ENCODE results near the gene SFMBT1. TPM values are rescaled to one million over a fixed set of nuclear protein-coding genes. Genes with fewer than 3 reads are reported as not detected.

SFMBT1 gene, protein sequence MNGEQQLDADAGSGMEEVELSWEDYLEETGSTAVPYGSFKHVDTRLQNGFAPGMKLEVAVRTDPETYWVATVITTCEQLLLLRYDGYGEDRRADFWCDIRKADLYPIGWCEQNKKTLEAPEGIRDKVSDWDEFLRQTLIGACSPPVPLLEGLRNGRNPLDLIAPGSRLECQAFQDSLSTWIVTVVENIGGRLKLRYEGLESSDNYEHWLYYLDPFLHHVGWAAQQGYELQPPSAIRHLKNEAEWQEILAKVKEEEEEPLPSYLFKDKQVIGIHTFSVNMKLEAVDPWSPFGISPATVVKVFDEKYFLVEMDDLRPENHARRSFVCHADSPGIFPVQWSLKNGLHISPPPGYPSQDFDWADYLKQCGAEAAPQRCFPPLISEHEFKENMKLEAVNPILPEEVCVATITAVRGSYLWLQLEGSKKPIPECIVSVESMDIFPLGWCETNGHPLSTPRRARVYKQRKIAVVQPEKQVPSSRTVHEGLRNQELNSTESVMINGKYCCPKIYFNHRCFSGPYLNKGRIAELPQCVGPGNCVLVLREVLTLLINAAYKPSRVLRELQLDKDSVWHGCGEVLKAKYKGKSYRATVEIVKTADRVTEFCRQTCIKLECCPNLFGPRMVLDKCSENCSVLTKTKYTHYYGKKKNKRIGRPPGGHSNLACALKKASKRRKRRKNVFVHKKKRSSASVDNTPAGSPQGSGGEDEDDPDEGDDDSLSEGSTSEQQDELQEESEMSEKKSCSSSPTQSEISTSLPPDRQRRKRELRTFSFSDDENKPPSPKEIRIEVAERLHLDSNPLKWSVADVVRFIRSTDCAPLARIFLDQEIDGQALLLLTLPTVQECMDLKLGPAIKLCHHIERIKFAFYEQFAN
- total RNA-seq (31.4 TPM), polyA plus RNA-seq (10 to 100 TPM; 13.1 to 19.8 (median 15.6) TPM)

DNA sequence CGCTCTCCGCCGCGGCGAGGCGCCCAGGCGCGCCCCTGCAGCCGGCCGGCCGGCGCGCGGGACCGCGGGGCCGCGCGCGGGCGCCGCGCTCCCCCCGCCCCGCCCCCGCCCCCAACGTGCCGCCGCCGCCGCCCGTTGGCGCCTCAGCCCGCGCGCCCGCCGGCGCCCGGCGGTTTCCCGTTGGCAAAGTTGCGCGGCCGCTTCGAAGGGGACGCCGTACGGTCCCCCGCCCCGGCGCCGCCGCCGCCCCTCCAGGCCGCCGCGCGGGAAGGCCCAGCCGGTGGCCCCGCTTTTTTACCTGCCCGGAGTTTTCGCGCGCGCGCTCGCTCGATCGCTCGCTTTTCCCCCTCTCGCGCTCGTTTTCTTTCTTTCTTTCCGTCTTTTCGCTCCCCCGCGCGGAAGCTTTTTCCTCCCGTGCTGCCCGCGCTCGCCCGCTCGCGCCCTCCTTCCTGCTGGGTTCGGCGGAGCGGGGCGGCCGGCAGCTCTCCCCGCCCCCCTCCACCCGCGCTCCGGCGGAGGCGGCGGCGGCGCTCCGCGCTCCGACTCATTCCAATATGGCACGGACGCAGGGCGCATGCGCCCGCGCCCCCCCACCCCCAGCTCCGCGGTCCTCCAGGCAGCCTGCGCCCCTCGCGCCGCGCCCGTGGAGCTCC, at the start of gene SFMBT1:
Gene SFMBT1, minus strand, starts transcription at position 556 of the 653 bp plus-strand sequence. CDS start 76,945 bp downstream, outside the sequence.
- Mint-ChIP-seq H3K27ac (peak within 1 kb of the TSS; percentile 87 to 97 (median 94)), H3K36me3 (no peaks in the 10 kb centered on the region), H3K27me3 (peaks cover 10% of the 10 kb centered on the region), H3K9me3 (peaks cover 0 to 2% (median 0%) of the 10 kb centered on the region in 7 donors), H3K4me3 (peak within 1 kb of the TSS; percentile 95 to 98 (median 96)), H3K4me1 (peaks cover 26 to 43% (median 30%) of the 10 kb centered on the region in 4 donors)
- DNase-seq (peak; percentile 69 to 74 (median 72)), ATAC-seq (ENCODE audit: low read depth in 2 of 2) (peak; percentile 46 to 55)
- Histone ChIP-seq H3K4me1 (ENCODE audit: control insufficient read depth, insufficient read depth, low read length, poor library complexity, severe bottlenecking) (peaks cover 20% of the 10 kb centered on the region), H3K27me3 (ENCODE audit: control insufficient read depth, insufficient read depth, low read length) (no peaks in the 10 kb centered on the region), H3K36me3 (ENCODE audit: control insufficient read depth, insufficient read depth, low read length) (no peaks in the 10 kb centered on the region), H3K27ac (ENCODE audit: insufficient read depth, low read length, poor library complexity, severe bottlenecking) (peak within 1 kb of the TSS; percentile 86), H3K4me3 (ENCODE audit: low read depth, low read length) (peak within 1 kb of the TSS; percentile 93), H3K9me3 (ENCODE audit: control insufficient read depth in 2 of 2, low read length in 2 of 2) (no peaks in the 10 kb centered on the region)

- ATAC-seq (ENCODE audit: low read depth in 2 of 2) (no peak), DNase-seq (no peak)
- Mint-ChIP-seq H3K27ac (no peak overlapping the region), H3K4me3 (no peak overlapping the region), H3K36me3 (peaks cover 26% of the 10 kb centered on the region), H3K9me3 (no peaks in the 10 kb centered on the region), H3K27me3 (no peaks in the 10 kb centered on the region), H3K4me1 (peaks cover 0 to 3% (median 0%) of the 10 kb centered on the region in 4 donors)
- H3K4me3 ChIP-seq (ENCODE audit: low read depth, low read length) = no peak overlapping the region
- H3K27me3 ChIP-seq (ENCODE audit: control insufficient read depth, insufficient read depth, low read length) = no peaks in the 10 kb centered on the region
- no peak overlapping the region for H3K27ac ChIP-seq (ENCODE audit: insufficient read depth, low read length, poor library complexity, severe bottlenecking)
- peaks cover 56% of the 10 kb centered on the region for H3K36me3 ChIP-seq (ENCODE audit: control insufficient read depth, insufficient read depth, low read length)
- no peaks in the 10 kb centered on the region for H3K9me3 ChIP-seq (ENCODE audit: control insufficient read depth in 2 of 2, low read length in 2 of 2)
- H3K4me1 ChIP-seq (ENCODE audit: control insufficient read depth, insufficient read depth, low read length, poor library complexity, severe bottlenecking) = no peaks in the 10 kb centered on the region
Measured at GRCh38 chr3:53092942-53093341, 47.1 kb upstream of the SFMBT1 start.

DNA sequence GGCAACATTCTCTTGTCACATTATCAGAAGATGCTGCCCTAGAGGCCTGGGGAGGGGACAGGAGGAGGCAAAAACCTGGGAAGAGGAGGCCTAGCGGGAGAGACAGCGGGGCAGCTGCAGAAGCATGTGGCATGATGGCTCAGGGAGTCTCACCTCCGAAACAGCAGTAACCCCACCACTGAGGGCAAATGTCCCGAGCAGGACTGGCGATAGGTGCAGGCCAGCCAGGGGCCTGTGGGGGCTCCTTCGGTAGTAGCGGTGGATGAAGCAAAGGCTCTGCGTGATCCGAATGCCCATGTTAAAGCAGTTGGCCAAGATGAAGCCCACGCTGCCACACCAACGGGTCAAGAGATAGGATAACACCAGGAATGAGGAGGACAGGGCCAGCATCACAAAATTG, 46.3 kb upstream of the SFMBT1 start:
- Mint-ChIP-seq H3K4me1 (peaks cover 0 to 3% (median 0%) of the 10 kb centered on the region in 4 donors), H3K27ac (no peak overlapping the region), H3K4me3 (no peak overlapping the region), H3K27me3 (no peaks in the 10 kb centered on the region), H3K9me3 (no peaks in the 10 kb centered on the region), H3K36me3 (peaks cover 23% of the 10 kb centered on the region)
- DNase-seq (no peak), ATAC-seq (ENCODE audit: low read depth in 2 of 2) (no peak)
- Histone ChIP-seq H3K27me3 (ENCODE audit: control insufficient read depth, insufficient read depth, low read length) (no peaks in the 10 kb centered on the region), H3K36me3 (ENCODE audit: control insufficient read depth, insufficient read depth, low read length) (peaks cover 52% of the 10 kb centered on the region), H3K9me3 (ENCODE audit: control insufficient read depth in 2 of 2, low read length in 2 of 2) (no peaks in the 10 kb centered on the region), H3K4me1 (ENCODE audit: control insufficient read depth, insufficient read depth, low read length, poor library complexity, severe bottlenecking) (no peaks in the 10 kb centered on the region), H3K27ac (ENCODE audit: insufficient read depth, low read length, poor library complexity, severe bottlenecking) (no peak overlapping the region), H3K4me3 (ENCODE audit: low read depth, low read length) (no peak overlapping the region)

DNA sequence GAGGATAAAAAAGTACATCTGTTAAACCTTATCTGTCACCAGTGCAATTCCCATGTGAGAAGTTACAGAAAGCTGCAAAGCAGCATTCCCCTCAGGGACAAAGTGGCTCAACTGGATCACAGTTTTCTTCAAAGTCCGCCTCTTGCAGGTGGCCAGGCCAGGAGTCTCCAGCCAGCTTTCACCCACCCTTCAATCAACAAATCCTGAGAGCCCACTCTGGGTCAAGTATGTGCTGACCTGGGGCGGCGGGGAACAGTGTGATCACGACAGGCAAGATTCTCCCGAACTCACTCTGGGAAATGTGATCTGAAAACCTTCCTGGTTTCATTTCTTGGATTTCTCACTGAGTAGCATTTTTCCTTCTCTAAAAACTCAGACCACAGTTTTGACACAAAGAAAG, 45.1 kb upstream of the SFMBT1 start:
- ATAC-seq (ENCODE audit: low read depth in 2 of 2) = no peak
- no peak overlapping the region for H3K4me3 ChIP-seq (ENCODE audit: low read depth, low read length)
- H3K9me3 ChIP-seq (ENCODE audit: control insufficient read depth in 2 of 2, low read length in 2 of 2) = no peaks in the 10 kb centered on the region
- DNase-seq = no peak
- H3K4me1 Mint-ChIP-seq = peaks cover 0 to 2% (median 0%) of the 10 kb centered on the region in 4 donors
- H3K36me3 Mint-ChIP-seq = peaks cover 19% of the 10 kb centered on the region
- peaks cover 52% of the 10 kb centered on the region for H3K36me3 ChIP-seq (ENCODE audit: control insufficient read depth, insufficient read depth, low read length)
- H3K27ac ChIP-seq (ENCODE audit: insufficient read depth, low read length, poor library complexity, severe bottlenecking) = no peak overlapping the region
- H3K4me1 ChIP-seq (ENCODE audit: control insufficient read depth, insufficient read depth, low read length, poor library complexity, severe bottlenecking) = no peaks in the 10 kb centered on the region
- no peaks in the 10 kb centered on the region for H3K27me3 Mint-ChIP-seq
- H3K27ac Mint-ChIP-seq = peak overlapping the region in 1 of 3 donors; percentile 10
- H3K9me3 Mint-ChIP-seq = no peaks in the 10 kb centered on the region
- no peak overlapping the region for H3K4me3 Mint-ChIP-seq
- no peaks in the 10 kb centered on the region for H3K27me3 ChIP-seq (ENCODE audit: control insufficient read depth, insufficient read depth, low read length)

DNA sequence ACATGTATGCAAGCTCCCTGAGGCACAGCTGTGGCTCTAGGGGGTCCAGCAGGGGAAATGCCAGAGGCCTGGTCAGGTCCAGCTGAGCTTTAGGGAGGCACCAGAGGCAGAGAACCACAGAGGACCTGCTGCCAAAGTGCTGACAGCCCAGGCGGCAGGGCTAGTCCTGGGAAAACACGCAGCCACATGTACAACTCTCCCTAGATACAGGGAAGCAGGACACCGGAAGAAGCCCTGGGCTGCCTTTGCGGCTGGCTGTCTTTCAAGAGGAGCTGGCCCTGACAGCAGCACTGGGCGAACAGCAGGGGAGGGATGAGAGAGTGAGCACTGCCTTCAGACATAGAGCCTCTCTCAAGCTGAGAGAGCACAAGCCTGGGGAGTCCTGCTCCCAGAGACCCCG, 43.6 kb upstream of the SFMBT1 start:
- Mint-ChIP-seq H3K9me3 (no peaks in the 10 kb centered on the region), H3K27me3 (no peaks in the 10 kb centered on the region)

GRCh38 chr3:53085476-53085875, 39.6 kb upstream of the SFMBT1 start:
- no peaks in the 10 kb centered on the region for H3K4me1 ChIP-seq (ENCODE audit: control insufficient read depth, insufficient read depth, low read length, poor library complexity, severe bottlenecking)
- H3K4me1 Mint-ChIP-seq = peaks cover 0 to 5% (median 0%) of the 10 kb centered on the region in 4 donors
- peaks cover 4% of the 10 kb centered on the region for H3K36me3 Mint-ChIP-seq
- peaks cover 17% of the 10 kb centered on the region for H3K36me3 ChIP-seq (ENCODE audit: control insufficient read depth, insufficient read depth, low read length)
- H3K27ac Mint-ChIP-seq = peak overlapping the region in 1 of 3 donors; percentile 26
- H3K4me3 Mint-ChIP-seq = no peak overlapping the region
- H3K27ac ChIP-seq (ENCODE audit: insufficient read depth, low read length, poor library complexity, severe bottlenecking) = no peak overlapping the region
- no peak for DNase-seq
- peaks cover 0 to 2% (median 0%) of the 10 kb centered on the region in 7 donors for H3K9me3 Mint-ChIP-seq
- H3K27me3 ChIP-seq (ENCODE audit: control insufficient read depth, insufficient read depth, low read length) = no peaks in the 10 kb centered on the region
- no peaks in the 10 kb centered on the region for H3K9me3 ChIP-seq (ENCODE audit: control insufficient read depth in 2 of 2, low read length in 2 of 2)
- H3K27me3 Mint-ChIP-seq = no peaks in the 10 kb centered on the region
- ATAC-seq (ENCODE audit: low read depth in 2 of 2) = no peak
- no peak overlapping the region for H3K4me3 ChIP-seq (ENCODE audit: low read depth, low read length)

More for the DNA sequence above, 43.6 kb upstream of the SFMBT1 start:
- Histone ChIP-seq H3K4me3 (ENCODE audit: low read depth, low read length) (no peak overlapping the region), H3K27me3 (ENCODE audit: control insufficient read depth, insufficient read depth, low read length) (no peaks in the 10 kb centered on the region), H3K9me3 (ENCODE audit: control insufficient read depth in 2 of 2, low read length in 2 of 2) (no peaks in the 10 kb centered on the region), H3K27ac (ENCODE audit: insufficient read depth, low read length, poor library complexity, severe bottlenecking) (no peak overlapping the region), H3K36me3 (ENCODE audit: control insufficient read depth, insufficient read depth, low read length) (peaks cover 45% of the 10 kb centered on the region), H3K4me1 (ENCODE audit: control insufficient read depth, insufficient read depth, low read length, poor library complexity, severe bottlenecking) (no peaks in the 10 kb centered on the region)
- peak overlapping the region in 1 of 3 donors; percentile 81 for H3K27ac Mint-ChIP-seq
- H3K36me3 Mint-ChIP-seq = peaks cover 14% of the 10 kb centered on the region
- ATAC-seq (ENCODE audit: low read depth in 2 of 2) = no peak
- no peak for DNase-seq
- no peak overlapping the region for H3K4me3 Mint-ChIP-seq
- peaks cover 0 to 5% (median 0%) of the 10 kb centered on the region in 4 donors for H3K4me1 Mint-ChIP-seq

GRCh38 chr3:53084310-53085001, 38.6 kb upstream of the SFMBT1 start:
- H3K27ac ChIP-seq (ENCODE audit: insufficient read depth, low read length, poor library complexity, severe bottlenecking) = no peak overlapping the region
- no peak for ATAC-seq (ENCODE audit: low read depth in 2 of 2)
- peaks cover 9% of the 10 kb centered on the region for H3K36me3 ChIP-seq (ENCODE audit: control insufficient read depth, insufficient read depth, low read length)
- no peaks in the 10 kb centered on the region for H3K27me3 ChIP-seq (ENCODE audit: control insufficient read depth, insufficient read depth, low read length)
- no peaks in the 10 kb centered on the region for H3K4me1 ChIP-seq (ENCODE audit: control insufficient read depth, insufficient read depth, low read length, poor library complexity, severe bottlenecking)
- Mint-ChIP-seq H3K27me3 (no peaks in the 10 kb centered on the region), H3K9me3 (peaks cover 0 to 2% (median 0%) of the 10 kb centered on the region in 7 donors), H3K36me3 (peaks cover 4% of the 10 kb centered on the region), H3K27ac (peak overlapping the region in 1 of 3 donors; percentile 26), H3K4me1 (peaks cover 0 to 5% (median 0%) of the 10 kb centered on the region in 4 donors), H3K4me3 (no peak overlapping the region)
- no peak for DNase-seq
- H3K9me3 ChIP-seq (ENCODE audit: control insufficient read depth in 2 of 2, low read length in 2 of 2) = no peaks in the 10 kb centered on the region
- H3K4me3 ChIP-seq (ENCODE audit: low read depth, low read length) = no peak overlapping the region

Data from CD4-positive, CD25-positive, alpha-beta regulatory T cell (primary cell).